ENCODE data around the gene CAMSAP1.

Gene CAMSAP1

DNA sequence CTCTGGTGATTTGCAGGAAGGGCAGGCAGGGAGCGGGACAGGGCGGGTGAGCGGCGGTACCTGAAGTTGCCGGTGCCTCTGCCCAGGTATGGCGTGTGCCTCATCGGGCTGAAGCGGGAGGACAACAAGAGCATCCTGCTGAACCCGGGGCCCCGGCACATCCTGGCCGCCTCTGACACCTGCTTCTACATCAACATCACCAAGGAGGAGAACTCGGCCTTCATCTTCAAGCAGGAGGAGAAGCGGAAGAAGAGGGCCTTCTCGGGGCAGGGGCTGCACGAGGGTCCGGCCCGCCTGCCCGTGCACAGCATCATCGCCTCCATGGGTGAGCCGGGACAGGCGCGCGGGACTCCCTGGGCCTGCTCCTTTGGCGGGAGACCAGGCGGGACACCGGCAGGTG, 136.6 kb downstream of the CAMSAP1 start:
- no peak overlapping the region for H3K4me3 ChIP-seq (ENCODE audit: low read depth, low read length)
- no peaks in the 10 kb centered on the region for H3K4me1 ChIP-seq (ENCODE audit: control insufficient read depth, insufficient read depth, low read length)
- H3K27ac ChIP-seq (ENCODE audit: extremely low read depth, low read depth, low read length), result no peak overlapping the region
- H3K9me3 ChIP-seq (ENCODE audit: control insufficient read depth, insufficient read depth, low read depth, low read length), result no peaks in the 10 kb centered on the region
- ChIA-PET CTCF (interaction anchor here (0.6 to 1.5 kb wide), 2 partner anchors 27 to 718 kb away, joined by 3 to 4 read pairs; no protein-coding TSS in a partner anchor), POLR2A (no interaction called here)
- no peak for TF ChIP-seq GFI1B (tag by site-specific recombination; IDR thresholded peaks at IDR 0.05)
- TF ChIP-seq ZNF391 (tag by site-specific recombination; IDR thresholded peaks at IDR 0.05; ENCODE audit: borderline replicate concordance, low read depth), result no peak
- no peak for TF ChIP-seq ZNF138 (tag by site-specific recombination; IDR thresholded peaks at IDR 0.05; ENCODE audit: borderline replicate concordance)
- H3K36me3 ChIP-seq (ENCODE audit: control insufficient read depth in 2 of 2, insufficient read depth in 1 of 2, low read length in 2 of 2), result no peaks in the 10 kb centered on the region

DNA sequence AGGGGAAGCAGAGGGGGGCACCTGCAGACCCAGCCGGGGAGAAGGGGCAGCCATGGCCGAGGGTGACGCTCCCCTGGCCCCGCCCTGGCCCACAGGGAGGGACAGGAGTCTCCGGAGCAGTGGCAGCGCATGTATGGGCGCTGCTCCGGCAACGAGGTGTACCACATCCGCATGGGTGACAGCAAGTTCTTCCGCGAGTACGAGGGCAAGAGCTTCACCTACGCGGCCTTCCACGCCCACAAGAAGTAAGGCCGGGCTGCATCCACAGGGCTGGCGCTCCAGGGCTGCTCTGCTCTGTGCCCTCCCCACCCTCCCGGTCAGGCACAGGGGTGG, 137.2 kb downstream of the CAMSAP1 start:
- ChIA-PET POLR2A (no interaction called here), CTCF (interaction anchor here (0.6 to 1.5 kb wide), 2 partner anchors 28 to 719 kb away, joined by 3 to 4 read pairs; no protein-coding TSS in a partner anchor)
- Histone ChIP-seq H3K27ac (ENCODE audit: extremely low read depth, low read depth, low read length) (no peak overlapping the region), H3K4me3 (ENCODE audit: low read depth, low read length) (no peak overlapping the region), H3K9me3 (ENCODE audit: control insufficient read depth, insufficient read depth, low read depth, low read length) (no peaks in the 10 kb centered on the region), H3K36me3 (ENCODE audit: control insufficient read depth in 2 of 2, insufficient read depth in 1 of 2, low read length in 2 of 2) (no peaks in the 10 kb centered on the region), H3K4me1 (ENCODE audit: control insufficient read depth, insufficient read depth, low read length) (no peaks in the 10 kb centered on the region)
- TF ChIP-seq, protein P1, sequence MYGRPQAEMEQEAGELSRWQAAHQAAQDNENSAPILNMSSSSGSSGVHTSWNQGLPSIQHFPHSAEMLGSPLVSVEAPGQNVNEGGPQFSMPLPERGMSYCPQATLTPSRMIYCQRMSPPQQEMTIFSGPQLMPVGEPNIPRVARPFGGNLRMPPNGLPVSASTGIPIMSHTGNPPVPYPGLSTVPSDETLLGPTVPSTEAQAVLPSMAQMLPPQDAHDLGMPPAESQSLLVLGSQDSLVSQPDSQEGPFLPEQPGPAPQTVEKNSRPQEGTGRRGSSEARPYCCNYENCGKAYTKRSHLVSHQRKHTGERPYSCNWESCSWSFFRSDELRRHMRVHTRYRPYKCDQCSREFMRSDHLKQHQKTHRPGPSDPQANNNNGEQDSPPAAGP (tag by site-specific recombination; IDR thresholded peaks at IDR 0.05), result 0 out of 2 replicates have a peak, but pooled peaks have one; percentile 37
- TF ChIP-seq ZSCAN16 (tag by site-specific recombination; IDR thresholded peaks at IDR 0.05), result no peak

DNA sequence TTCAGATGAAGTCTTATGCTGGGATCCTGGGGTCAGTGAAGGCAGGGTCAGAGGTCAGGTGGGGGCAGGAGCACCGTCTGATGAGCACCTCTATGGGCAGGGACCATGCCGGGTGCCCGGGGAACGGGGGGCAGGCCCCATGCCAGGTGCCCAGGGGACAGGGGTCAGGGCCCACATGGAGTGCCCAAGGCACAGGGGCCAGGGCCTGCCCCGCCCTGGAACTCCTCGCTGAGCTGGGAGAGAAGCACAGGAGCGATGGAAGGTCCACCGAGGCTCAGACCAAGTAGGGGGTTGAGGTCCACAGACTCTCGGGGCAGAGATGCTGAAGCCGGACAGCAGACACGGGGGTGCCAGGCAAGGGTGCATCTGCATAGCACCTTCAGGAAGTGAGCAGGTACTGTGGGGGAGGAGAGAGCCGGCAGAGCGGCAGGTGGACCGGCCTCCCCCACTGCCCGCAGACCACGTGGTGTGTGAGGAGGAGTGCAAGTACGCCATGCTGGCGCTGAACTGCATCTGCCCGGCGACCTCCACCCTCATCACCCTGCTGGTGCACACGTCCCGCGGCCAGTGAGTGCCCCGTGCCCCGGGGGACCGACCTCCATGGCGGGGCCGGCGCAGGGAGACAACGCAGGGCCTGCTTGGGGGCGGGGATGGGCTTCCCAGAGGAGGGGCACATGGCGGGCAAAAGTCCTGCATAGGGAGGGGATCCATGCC, 137.7 kb downstream of the CAMSAP1 start:
- TF ChIP-seq BCL11A (tag by site-specific recombination; IDR thresholded peaks at IDR 0.05; ENCODE audit: low read depth) (0 out of 2 replicates have a peak, but pooled peaks have one; percentile 26), ZNF426 (tag by site-specific recombination; IDR thresholded peaks at IDR 0.05) (no peak)
- Histone ChIP-seq H3K9me3 (ENCODE audit: control insufficient read depth, insufficient read depth, low read depth, low read length) (no peaks in the 10 kb centered on the region), H3K36me3 (ENCODE audit: control insufficient read depth in 2 of 2, insufficient read depth in 1 of 2, low read length in 2 of 2) (no peaks in the 10 kb centered on the region), H3K4me3 (ENCODE audit: low read depth, low read length) (no peak overlapping the region), H3K4me1 (ENCODE audit: control insufficient read depth, insufficient read depth, low read length) (no peaks in the 10 kb centered on the region), H3K27ac (ENCODE audit: extremely low read depth, low read depth, low read length) (no peak overlapping the region)
- CTCF ChIA-PET, result interaction anchor here (1.5 kb wide), 1 partner anchor 28 kb away, joined by 3 read pairs; no protein-coding TSS in a partner anchor
- POLR2A ChIA-PET, result no interaction called here

DNA sequence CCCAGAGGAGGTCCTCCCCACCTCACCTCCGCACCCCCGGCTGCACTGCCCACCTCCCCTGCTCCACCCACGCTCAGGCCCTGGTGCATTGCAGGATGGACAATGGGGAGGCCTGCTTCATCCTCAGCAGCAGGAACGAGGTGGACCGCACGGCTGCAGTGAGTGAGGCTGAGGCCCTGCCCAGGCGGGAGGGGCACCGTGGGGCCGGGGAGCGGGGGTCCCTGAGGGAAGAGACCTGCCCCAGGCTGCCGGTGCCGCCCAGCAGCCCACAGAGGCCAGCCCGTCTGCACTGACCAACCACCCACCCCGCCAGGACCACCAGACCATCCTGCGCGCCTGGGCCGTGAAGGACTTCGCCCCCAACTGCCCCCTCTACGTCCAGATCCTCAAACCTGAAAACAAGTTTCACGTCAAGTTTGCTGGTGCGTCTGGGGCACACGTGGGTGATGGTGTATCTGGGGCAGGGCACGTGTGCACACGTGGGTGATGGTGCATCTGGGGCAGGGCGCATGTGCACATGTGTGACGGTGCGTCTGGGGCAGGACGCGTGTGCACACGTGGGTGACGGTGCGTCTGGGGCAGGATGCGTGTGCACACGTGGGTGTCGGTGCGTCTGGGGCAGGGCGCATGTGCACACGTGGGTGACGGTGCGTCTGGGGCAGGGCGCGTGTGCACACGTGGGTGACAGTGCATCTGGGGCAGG, 138.7 kb downstream of the CAMSAP1 start:
- CTCF ChIA-PET, result no interaction called here
- no peaks in the 10 kb centered on the region for H3K9me3 ChIP-seq (ENCODE audit: control insufficient read depth, insufficient read depth, low read depth, low read length)
- H3K4me3 ChIP-seq (ENCODE audit: low read depth, low read length), result no peak overlapping the region
- TF ChIP-seq, protein P2, sequence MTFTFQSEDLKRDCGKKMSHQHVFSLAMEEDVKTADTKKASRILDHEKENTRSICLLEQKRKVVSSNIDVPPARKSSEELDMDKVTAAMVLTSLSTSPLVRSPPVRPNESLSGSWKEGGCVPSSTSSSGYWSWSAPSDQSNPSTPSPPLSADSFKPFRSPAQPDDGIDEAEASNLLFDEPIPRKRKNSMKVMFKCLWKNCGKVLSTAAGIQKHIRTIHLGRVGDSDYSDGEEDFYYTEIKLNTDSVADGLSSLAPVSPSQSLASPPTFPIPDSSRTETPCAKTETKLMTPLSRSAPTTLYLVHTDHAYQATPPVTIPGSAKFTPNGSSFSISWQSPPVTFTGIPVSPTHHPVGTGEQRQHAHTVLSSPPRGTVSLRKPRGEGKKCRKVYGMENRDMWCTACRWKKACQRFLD (tag by site-specific recombination; IDR thresholded peaks at IDR 0.05), result no peak
- TF ChIP-seq ZNF658 (tag by site-specific recombination; IDR thresholded peaks at IDR 0.05) (no peak), ZNF837 (tag by site-specific recombination; IDR thresholded peaks at IDR 0.05) (no peak), ZNF202 (tag by site-specific recombination; IDR thresholded peaks at IDR 0.05; ENCODE audit: borderline replicate concordance) (no peak)
- TF ChIP-seq, protein P3, sequence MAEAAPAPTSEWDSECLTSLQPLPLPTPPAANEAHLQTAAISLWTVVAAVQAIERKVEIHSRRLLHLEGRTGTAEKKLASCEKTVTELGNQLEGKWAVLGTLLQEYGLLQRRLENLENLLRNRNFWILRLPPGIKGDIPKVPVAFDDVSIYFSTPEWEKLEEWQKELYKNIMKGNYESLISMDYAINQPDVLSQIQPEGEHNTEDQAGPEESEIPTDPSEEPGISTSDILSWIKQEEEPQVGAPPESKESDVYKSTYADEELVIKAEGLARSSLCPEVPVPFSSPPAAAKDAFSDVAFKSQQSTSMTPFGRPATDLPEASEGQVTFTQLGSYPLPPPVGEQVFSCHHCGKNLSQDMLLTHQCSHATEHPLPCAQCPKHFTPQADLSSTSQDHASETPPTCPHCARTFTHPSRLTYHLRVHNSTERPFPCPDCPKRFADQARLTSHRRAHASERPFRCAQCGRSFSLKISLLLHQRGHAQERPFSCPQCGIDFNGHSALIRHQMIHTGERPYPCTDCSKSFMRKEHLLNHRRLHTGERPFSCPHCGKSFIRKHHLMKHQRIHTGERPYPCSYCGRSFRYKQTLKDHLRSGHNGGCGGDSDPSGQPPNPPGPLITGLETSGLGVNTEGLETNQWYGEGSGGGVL (tag by site-specific recombination; IDR thresholded peaks at IDR 0.05), result no peak
- no peaks in the 10 kb centered on the region for H3K36me3 ChIP-seq (ENCODE audit: control insufficient read depth in 2 of 2, insufficient read depth in 1 of 2, low read length in 2 of 2)
- POLR2A ChIA-PET, result no interaction called here
- no peak overlapping the region for H3K27ac ChIP-seq (ENCODE audit: extremely low read depth, low read depth, low read length)
- no peaks in the 10 kb centered on the region for H3K4me1 ChIP-seq (ENCODE audit: control insufficient read depth, insufficient read depth, low read length)
